MG63 (cell line): ENCODE results near the gene GPRIN2. TPM values are rescaled to one million over a fixed set of nuclear protein-coding genes. Genes with fewer than 3 reads are reported as not detected.
A peak's percentile ranks its signal among the peaks of the same experiment; 100 is the strongest.
"Not testable (repeated sequence)": the region's sequence is repeated elsewhere in the genome, so short reads cannot be mapped to it uniquely, and the experiment has no call there.

Experiments used
- DNase-seq: peaks from one replicate; pipeline ENCODE4 v3.0.0-alpha.2; 2020
- H3K27me3 ChIP-seq: fragments of 250-450 bp; sonication (Bioruptor Pico); 2 replicates; pipeline ENCODE4 v1.5.1; 2020; ENCODE audit warnings: mild to moderate bottlenecking, moderate library complexity
- H3K36me3 ChIP-seq: fragments of 250-450 bp; sonication (Bioruptor Pico); 2 replicates; pipeline ENCODE4 v1.5.1; 2020; ENCODE audit warnings: mild to moderate bottlenecking, moderate library complexity
- H3K4me3 ChIP-seq: fragments of 250-450 bp; sonication (Bioruptor Pico); 2 replicates; pipeline ENCODE4 v1.5.1; 2020; ENCODE audit warnings: mild to moderate bottlenecking, moderate library complexity
- H3K9me3 ChIP-seq: fragments of 250-450 bp; sonication (Bioruptor Pico); 2 replicates; pipeline ENCODE4 v1.5.1; 2020; ENCODE audit warnings: mild to moderate bottlenecking, moderate library complexity
- total RNA-seq: library from RNA; depleted of rRNA; stranded (reverse); fragments of >200 nt; shearing (Covaris generic); gene quantifications from 2 replicates; pipeline ENCODE4 v1.2.3, GENCODE V29; 2014; ENCODE audit warnings: low replicate concordance

GPRIN2 gene
- total RNA-seq, 1 experiment from 2014 or later: not detected

DNA sequence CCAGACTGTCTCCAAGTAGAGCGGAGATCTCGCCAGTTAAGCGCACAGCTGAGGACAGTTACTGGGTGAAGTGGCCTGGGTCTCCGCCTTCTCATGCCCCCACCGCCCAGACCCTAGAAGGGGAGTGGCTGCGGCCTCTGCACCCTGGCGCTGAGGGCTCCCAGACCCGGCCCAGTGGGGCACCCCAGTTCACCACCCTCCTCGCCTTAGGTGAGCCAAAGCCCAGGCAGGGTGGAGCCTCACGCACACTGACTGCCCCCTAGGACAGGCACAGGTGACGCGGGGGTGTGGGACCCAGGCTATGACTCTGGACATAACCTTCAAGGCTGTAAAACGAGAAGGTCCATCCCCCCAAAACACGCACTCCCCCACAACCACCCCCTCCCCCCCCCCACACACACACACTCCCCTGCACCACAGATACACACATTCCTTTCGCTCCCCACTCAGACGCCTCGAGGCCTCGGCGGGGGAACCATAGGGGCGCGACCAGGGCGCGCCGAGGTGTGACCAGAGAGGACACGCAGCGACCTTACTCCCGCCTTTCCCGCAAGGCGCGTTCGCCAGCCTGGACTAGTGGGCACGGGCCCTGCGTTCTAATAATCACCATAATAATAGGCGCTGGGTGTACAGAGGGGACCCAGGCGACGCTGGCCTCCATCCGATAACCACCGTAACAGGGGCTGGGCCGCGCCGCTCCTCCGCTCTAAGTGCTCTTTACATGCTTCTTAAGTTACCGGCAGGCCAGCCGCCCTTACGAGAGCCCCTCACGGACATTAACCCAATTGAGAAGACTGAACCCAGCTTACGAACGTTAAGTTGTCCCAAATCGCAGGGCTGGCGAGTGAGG, 21.4 kb upstream of the GPRIN2 start:
- H3K4me3 ChIP-seq, DNase-seq, H3K36me3 ChIP-seq, H3K27me3 ChIP-seq, H3K9me3 ChIP-seq: not testable (repeated sequence)

- H3K4me3 ChIP-seq, DNase-seq, H3K9me3 ChIP-seq, H3K27me3 ChIP-seq, H3K36me3 ChIP-seq: not testable (repeated sequence)
Observed at GRCh38 chr10:46573884-46574283, 17.4 kb upstream of the GPRIN2 start.

DNA sequence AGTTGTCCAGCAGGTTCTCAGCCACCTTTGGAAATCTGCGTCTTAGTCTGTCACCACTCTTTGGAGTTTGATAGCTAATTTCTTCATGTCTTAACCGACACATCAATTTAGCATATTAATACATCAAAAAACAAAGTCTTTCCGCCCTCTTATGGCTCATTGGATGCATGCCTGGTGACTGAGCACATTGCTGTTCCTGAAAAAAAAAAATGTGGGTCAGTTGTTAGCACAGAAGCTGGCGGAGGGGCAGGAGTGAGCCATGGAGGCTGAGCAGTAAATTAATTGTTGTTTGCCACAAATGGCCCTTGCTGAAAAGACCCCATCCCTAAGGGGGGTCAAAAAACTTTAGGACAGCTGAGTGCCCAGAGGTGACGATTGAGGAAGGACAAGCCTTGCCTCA, 16.9 kb upstream of the GPRIN2 start:
- peak; percentile 44 for DNase-seq
- not testable (repeated sequence) for H3K36me3 ChIP-seq, H3K27me3 ChIP-seq, H3K4me3 ChIP-seq, H3K9me3 ChIP-seq

DNA sequence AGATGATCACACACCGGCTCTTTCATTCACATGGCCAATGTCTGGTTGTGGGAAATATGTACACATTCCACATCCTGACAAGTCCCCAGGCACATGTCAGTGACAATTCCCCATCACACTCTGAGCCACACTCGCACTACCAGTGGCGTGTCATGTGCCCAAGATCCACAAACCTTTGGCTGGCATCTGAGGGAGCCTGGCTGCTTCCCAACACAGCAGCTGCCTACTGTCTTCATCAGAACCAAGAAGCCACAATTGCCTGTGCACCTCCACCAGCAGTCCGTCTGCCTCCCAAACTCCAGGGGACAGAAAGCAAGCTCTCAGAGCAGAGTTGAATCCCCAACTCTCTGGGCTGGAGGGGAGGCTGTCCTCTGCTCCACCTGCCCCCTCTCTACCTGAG, 16.3 kb upstream of the GPRIN2 start:
- not testable (repeated sequence) for H3K36me3 ChIP-seq, DNase-seq, H3K4me3 ChIP-seq, H3K9me3 ChIP-seq, H3K27me3 ChIP-seq

- H3K27me3 ChIP-seq, H3K4me3 ChIP-seq, H3K9me3 ChIP-seq, DNase-seq, H3K36me3 ChIP-seq: not testable (repeated sequence)
Observed at GRCh38 chr10:46570655-46571054, 14.2 kb upstream of the GPRIN2 start.

- not testable (repeated sequence) for H3K36me3 ChIP-seq, H3K4me3 ChIP-seq, H3K27me3 ChIP-seq, H3K9me3 ChIP-seq, DNase-seq
Observed at GRCh38 chr10:46567151-46567550, 10.7 kb upstream of the GPRIN2 start.

GRCh38 chr10:46565591-46566332, 9.3 kb upstream of the GPRIN2 start:
- H3K9me3 ChIP-seq, H3K36me3 ChIP-seq, H3K27me3 ChIP-seq, H3K4me3 ChIP-seq: not testable (repeated sequence)
- DNase-seq: peak; percentile 65

DNA sequence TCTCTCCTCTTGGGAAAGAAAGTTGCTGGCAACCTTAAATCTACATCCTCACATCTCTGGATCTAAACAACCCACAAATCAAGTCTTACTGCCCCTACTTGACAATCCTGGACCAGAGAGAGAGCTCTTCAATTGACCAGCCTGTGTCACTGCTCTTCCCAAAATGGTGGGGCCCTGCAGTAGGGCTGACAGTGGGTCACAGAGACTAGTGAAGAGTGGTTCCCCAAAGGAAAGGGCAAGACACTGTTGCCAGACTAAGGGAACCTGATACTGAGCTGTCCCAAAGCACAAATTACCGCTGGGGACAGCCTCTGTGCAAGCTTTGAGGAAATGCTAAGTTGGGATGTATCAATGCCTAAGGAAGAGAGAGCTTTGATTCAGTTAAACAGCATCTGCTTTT, 4.5 kb upstream of the GPRIN2 start:
- no peaks in the 10 kb centered on the region for H3K36me3 ChIP-seq
- peaks cover 9% of the 10 kb centered on the region for H3K27me3 ChIP-seq
- H3K9me3 ChIP-seq: no peaks in the 10 kb centered on the region
- DNase-seq: no peak
- H3K4me3 ChIP-seq: no peak overlapping the region

GRCh38 chr10:46560381-46560780, 3.9 kb upstream of the GPRIN2 start:
- Histone ChIP-seq H3K27me3 (peaks cover 9% of the 10 kb centered on the region), H3K9me3 (no peaks in the 10 kb centered on the region), H3K36me3 (no peaks in the 10 kb centered on the region), H3K4me3 (no peak overlapping the region)
- no peak for DNase-seq

DNA sequence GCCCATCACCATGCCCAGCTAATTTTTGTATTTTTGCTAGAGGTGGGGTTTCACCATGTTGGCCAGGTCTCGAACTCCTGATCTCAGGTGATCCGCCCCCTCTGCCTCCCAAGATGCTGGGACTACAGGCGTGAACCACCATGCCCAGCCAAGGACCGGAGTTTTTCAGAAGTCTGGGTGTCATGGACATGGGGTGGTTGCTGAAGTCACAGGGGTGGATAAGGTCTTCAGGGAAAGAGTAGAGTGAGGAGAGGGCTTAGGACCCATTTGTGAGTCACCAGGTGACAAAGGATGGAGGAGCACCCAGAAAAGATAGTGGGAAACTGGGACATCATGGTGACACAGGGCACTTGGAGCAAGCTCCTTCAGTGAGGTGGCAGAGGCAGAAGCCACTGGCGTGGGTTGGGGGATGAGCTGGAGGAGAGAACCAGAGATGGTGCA, 2.8 kb upstream of the GPRIN2 start:
- Histone ChIP-seq H3K9me3 (no peaks in the 10 kb centered on the region), H3K4me3 (no peak overlapping the region), H3K36me3 (no peaks in the 10 kb centered on the region), H3K27me3 (peaks cover 9% of the 10 kb centered on the region)
- no peak for DNase-seq

DNA sequence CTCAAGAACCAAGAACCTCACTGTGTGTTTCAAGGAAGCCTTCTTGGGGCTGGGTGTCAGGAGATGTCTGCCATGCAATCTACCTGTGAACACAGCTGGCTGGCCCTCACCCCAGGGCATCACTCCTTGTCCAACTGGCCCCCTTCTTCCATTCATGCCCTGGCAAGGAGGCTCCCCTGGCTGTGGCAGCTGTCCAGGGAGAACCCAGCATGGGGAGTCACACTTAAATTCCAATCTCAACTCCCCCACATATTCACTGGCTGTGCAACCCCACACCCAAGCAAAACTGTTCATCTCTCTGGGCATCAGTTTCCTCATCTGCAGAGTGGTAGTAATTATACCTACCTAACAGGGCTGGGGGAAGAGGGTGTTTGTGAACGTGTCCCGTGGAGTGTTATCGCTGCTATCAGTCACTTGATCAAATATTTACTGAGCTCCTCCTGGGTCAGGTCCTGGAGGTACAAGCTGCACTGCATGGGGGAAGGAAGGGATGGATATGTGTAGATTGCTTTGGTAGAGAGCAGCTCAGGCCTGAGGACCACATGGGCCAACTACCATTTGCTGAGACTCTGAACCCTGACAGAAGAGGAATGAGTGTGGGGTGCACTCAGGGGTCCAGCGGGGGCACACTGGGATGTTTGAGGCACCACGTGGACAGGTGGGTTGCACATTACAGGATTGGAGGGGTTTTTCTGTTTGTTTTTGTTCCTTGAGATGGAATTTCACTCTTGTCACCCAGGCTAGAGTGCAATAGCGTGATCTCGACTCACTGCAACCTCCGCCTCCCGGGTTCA, 2.1 kb upstream of the GPRIN2 start:
- H3K9me3 ChIP-seq: no peaks in the 10 kb centered on the region
- H3K4me3 ChIP-seq: no peak overlapping the region
- no peaks in the 10 kb centered on the region for H3K36me3 ChIP-seq
- H3K27me3 ChIP-seq: peaks cover 9% of the 10 kb centered on the region
- DNase-seq: no peak

DNA sequence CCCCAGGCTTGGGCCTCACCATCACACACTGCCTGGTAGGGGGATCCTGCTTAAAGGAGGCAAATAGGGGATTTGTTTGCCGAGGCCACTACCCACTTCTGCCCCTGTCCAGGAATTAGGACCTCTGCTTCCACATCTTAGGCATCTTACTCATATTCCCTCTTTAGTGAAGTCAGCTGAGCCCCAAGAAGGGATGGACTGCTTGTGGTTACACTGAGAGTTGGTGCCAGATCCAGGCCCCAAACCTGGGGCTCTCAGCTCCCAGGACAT, 1.6 kb upstream of the GPRIN2 start:
- no peak for DNase-seq
- Histone ChIP-seq H3K27me3 (peaks cover 9% of the 10 kb centered on the region), H3K36me3 (no peaks in the 10 kb centered on the region), H3K4me3 (no peak overlapping the region), H3K9me3 (no peaks in the 10 kb centered on the region)

DNA sequence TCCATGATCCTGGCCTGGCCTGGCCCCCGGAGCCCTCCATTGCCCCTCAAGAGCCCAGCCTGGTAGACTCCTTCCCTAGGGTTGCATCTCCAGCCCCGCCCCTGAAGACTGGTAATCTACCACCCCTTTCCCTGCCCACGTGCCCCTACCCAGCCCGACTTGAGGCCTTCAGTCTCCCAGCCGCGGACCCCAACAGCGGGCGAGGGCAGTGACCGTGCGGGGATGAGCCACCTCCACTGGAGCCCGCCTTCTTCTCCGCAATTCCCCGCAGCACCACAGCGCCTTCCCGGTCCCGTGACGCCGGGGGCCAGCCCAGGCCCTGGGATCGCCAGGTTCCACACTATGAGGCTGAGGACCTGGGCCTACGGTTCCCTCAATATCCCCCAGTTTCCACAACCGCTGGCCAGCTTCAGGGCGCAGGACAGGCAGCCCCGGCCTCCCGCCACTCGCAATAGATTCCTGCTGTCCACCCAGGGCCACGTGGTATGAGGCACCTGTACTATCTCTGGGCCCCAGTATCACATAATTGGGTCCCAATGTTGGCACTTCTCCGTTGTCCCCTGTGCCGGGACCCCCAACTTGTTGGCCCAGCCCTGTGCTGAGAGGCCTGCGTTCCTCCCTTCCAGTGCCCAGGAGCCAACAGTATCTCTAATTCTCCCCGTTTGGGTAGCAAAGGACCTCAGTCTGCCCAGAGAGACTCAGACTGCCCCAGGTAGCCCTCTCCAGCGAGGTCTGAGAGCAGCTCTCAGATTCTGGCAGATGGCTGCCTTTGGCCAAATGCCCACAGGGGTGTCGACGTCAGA, 1.1 kb upstream of the GPRIN2 start:
- Histone ChIP-seq H3K36me3 (no peaks in the 10 kb centered on the region), H3K4me3 (no peak overlapping the region), H3K27me3 (peaks cover 9% of the 10 kb centered on the region), H3K9me3 (no peaks in the 10 kb centered on the region)
- DNase-seq: no peak

GRCh38 chr10:46555713-46556514, 544 bp downstream of the GPRIN2 start:
- no peaks in the 10 kb centered on the region for H3K9me3 ChIP-seq
- no peaks in the 10 kb centered on the region for H3K36me3 ChIP-seq
- peaks cover 5% of the 10 kb centered on the region for H3K27me3 ChIP-seq
- no peak overlapping the region for H3K4me3 ChIP-seq
- DNase-seq: no peak

DNA sequence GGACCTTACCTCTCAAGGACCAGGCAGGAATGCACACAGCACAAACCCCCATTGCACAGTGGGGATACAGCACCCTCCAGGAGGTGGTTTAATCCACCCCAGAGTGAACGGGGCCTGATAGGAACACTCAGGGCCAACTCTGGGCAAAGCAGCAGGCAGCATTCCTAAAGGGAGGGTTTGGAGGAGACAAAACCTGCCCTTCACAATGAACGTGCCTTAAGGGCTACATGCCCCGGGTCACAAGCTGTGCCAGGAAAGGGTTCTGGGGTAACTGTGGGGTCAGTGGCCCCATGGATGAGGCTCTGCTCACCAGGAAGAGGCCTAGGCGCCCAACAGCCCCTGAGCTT, 1.1 kb downstream of the GPRIN2 start:
- Histone ChIP-seq H3K27me3 (peaks cover under 1% of the 10 kb centered on the region; the same call in 1 of the 2 replicates), H3K4me3 (no peak overlapping the region), H3K9me3 (no peaks in the 10 kb centered on the region), H3K36me3 (no peaks in the 10 kb centered on the region)
- DNase-seq: no peak

GRCh38 chr10:46554166-46554781, 2.2 kb downstream of the GPRIN2 start:
- no peaks in the 10 kb centered on the region for H3K36me3 ChIP-seq

More at GRCh38 chr10:46554166-46554781, 2.2 kb downstream of the GPRIN2 start:
- DNase-seq: no peak
- no peak overlapping the region for H3K4me3 ChIP-seq
- H3K9me3 ChIP-seq: no peaks in the 10 kb centered on the region
- no peaks in the 10 kb centered on the region; the same call in 1 of the 2 replicates for H3K27me3 ChIP-seq
